HEK293 (cell line): ENCODE measurements around the gene STK35.

ENCODE experiments used
- ATF2 ChIP-seq: fragments of 450-650 bp; formaldehyde crosslinking; IDR thresholded peaks from 2 replicates; pipeline ENCODE4 v1.5.1; 2016; ENCODE audit warnings: missing biosample characterization, missing genetic modification characterization, low read depth
- BCL11A ChIP-seq: fragments of 450-650 bp; formaldehyde crosslinking; IDR thresholded peaks from 2 replicates; pipeline ENCODE4 v1.5.1; 2016; ENCODE audit warnings: low read depth, missing biosample characterization, missing genetic modification characterization
- GLIS2 ChIP-seq: fragments of 450-650 bp; formaldehyde crosslinking; IDR thresholded peaks from 2 replicates; pipeline ENCODE4 v1.5.1; 2016; ENCODE audit warnings: missing biosample characterization, missing genetic modification characterization
- HOXC10 ChIP-seq: sonication (generic); formaldehyde crosslinking; IDR thresholded peaks from 2 replicates; pipeline ENCODE4 v1.8.1; 2023; ENCODE audit warnings: mild to moderate bottlenecking, missing genetic modification reagents
- HOXD13 ChIP-seq: sonication (generic); formaldehyde crosslinking; IDR thresholded peaks from 2 replicates; pipeline ENCODE4 v1.8.0; 2022; ENCODE audit warnings: missing genetic modification reagents, borderline replicate concordance
- MEIS1 ChIP-seq: sonication (generic); formaldehyde crosslinking; IDR thresholded peaks from 2 replicates; pipeline ENCODE4 v1.8.1; 2022; ENCODE audit warnings: missing genetic modification reagents, mild to moderate bottlenecking, borderline replicate concordance
- MZF1 ChIP-seq: fragments of 450-650 bp; formaldehyde crosslinking; IDR thresholded peaks from 2 replicates; pipeline ENCODE4 v1.5.1; 2017; ENCODE audit warnings: missing biosample characterization, missing genetic modification characterization, borderline replicate concordance
- OSR2 ChIP-seq: fragments of 450-650 bp; formaldehyde crosslinking; IDR thresholded peaks from 2 replicates; pipeline ENCODE4 v1.5.1; 2016; ENCODE audit warnings: missing biosample characterization, missing genetic modification characterization
- SP2 ChIP-seq: fragments of 450-650 bp; formaldehyde crosslinking; IDR thresholded peaks from 2 replicates; pipeline ENCODE4 v1.5.1; 2016; ENCODE audit warnings: missing biosample characterization, missing genetic modification characterization
- SP7 ChIP-seq: fragments of 450-650 bp; formaldehyde crosslinking; IDR thresholded peaks from 2 replicates; pipeline ENCODE4 v1.5.1; 2016; ENCODE audit warnings: missing biosample characterization, missing genetic modification characterization
- ZNF184 ChIP-seq: fragments of 450-650 bp; IDR thresholded peaks from 2 replicates; pipeline ENCODE4 v1.5.1; 2018; ENCODE audit warnings: missing biosample characterization, mild to moderate bottlenecking, missing genetic modification characterization
- ZNF248 ChIP-seq: fragments of 450-650 bp; formaldehyde crosslinking; IDR thresholded peaks from 2 replicates; pipeline ENCODE4 v1.5.1; 2017; ENCODE audit warnings: missing biosample characterization, missing genetic modification characterization
- ZNF266 ChIP-seq: fragments of 450-650 bp; formaldehyde crosslinking; IDR thresholded peaks from 2 replicates; pipeline ENCODE4 v1.5.1; 2016; ENCODE audit warnings: missing biosample characterization, missing genetic modification characterization, low read depth
- ZNF433 ChIP-seq: fragments of 450-650 bp; formaldehyde crosslinking; IDR thresholded peaks from 2 replicates; pipeline ENCODE4 v1.5.1; 2016; ENCODE audit warnings: missing biosample characterization, missing genetic modification characterization, low read depth
- ZNF529 ChIP-seq: fragments of 450-650 bp; formaldehyde crosslinking; IDR thresholded peaks from 2 replicates; pipeline ENCODE4 v1.5.1; 2017; ENCODE audit warnings: missing genetic modification characterization, missing biosample characterization; ENCODE audit not compliant: insufficient replicate concordance
- ZNF561 ChIP-seq: fragments of 450-650 bp; IDR thresholded peaks from 2 replicates; pipeline ENCODE4 v1.5.1; 2018; ENCODE audit warnings: missing biosample characterization, missing genetic modification characterization, borderline replicate concordance
- ZNF621 ChIP-seq: fragments of 450-650 bp; formaldehyde crosslinking; IDR thresholded peaks from 2 replicates; pipeline ENCODE4 v1.5.1; 2017; ENCODE audit warnings: missing biosample characterization, missing genetic modification characterization
- ZNF626 ChIP-seq: fragments of 450-650 bp; sonication (Bioruptor Pico); formaldehyde crosslinking; IDR thresholded peaks from 2 replicates; pipeline ENCODE4 v1.5.1; 2018; ENCODE audit warnings: missing biosample characterization, missing genetic modification characterization, inconsistent platforms
- ZNF677 ChIP-seq: fragments of 450-650 bp; IDR thresholded peaks from 2 replicates; pipeline ENCODE4 v1.5.0; 2018; ENCODE audit warnings: missing biosample characterization, mild to moderate bottlenecking, missing genetic modification characterization, moderate library complexity
- ZNF791 ChIP-seq: fragments of 450-650 bp; formaldehyde crosslinking; IDR thresholded peaks from 2 replicates; pipeline ENCODE4 v1.5.1; 2016; ENCODE audit warnings: missing biosample characterization, missing genetic modification characterization
- ZSCAN23 ChIP-seq: fragments of 450-650 bp; formaldehyde crosslinking; IDR thresholded peaks from 2 replicates; pipeline ENCODE4 v1.5.1; 2016; ENCODE audit warnings: missing biosample characterization, missing genetic modification characterization
- TF ChIP-seq, protein P1 (sequence below): fragments of 450-650 bp; formaldehyde crosslinking; IDR thresholded peaks from 2 replicates; pipeline ENCODE4 v1.5.1; 2017; ENCODE audit warnings: missing biosample characterization, mild to moderate bottlenecking, missing genetic modification characterization, moderate library complexity
- TF ChIP-seq, protein P2 (sequence below): IDR thresholded peaks from 2 replicates; pipeline ENCODE4 v1.6.1; 2011; ENCODE audit warnings: mild to moderate bottlenecking, low read depth, low read length, borderline replicate concordance
- TF ChIP-seq, protein P3 (sequence below): fragments of 450-650 bp; formaldehyde crosslinking; conservative IDR thresholded peaks from 2 replicates; pipeline ENCODE4 v1.5.1; 2016; ENCODE audit warnings: low read depth, missing biosample characterization, missing genetic modification characterization
- TF ChIP-seq, protein P4 (sequence below): fragments of 450-650 bp; formaldehyde crosslinking; IDR thresholded peaks from 2 replicates; pipeline ENCODE4 v1.5.1; 2016; ENCODE audit warnings: missing biosample characterization, missing genetic modification characterization
- TF ChIP-seq, protein P5 (sequence below): fragments of 450-650 bp; formaldehyde crosslinking; IDR thresholded peaks from 2 replicates; pipeline ENCODE4 v1.5.1; 2016; ENCODE audit warnings: missing biosample characterization, missing genetic modification characterization

STK35 gene

DNA sequence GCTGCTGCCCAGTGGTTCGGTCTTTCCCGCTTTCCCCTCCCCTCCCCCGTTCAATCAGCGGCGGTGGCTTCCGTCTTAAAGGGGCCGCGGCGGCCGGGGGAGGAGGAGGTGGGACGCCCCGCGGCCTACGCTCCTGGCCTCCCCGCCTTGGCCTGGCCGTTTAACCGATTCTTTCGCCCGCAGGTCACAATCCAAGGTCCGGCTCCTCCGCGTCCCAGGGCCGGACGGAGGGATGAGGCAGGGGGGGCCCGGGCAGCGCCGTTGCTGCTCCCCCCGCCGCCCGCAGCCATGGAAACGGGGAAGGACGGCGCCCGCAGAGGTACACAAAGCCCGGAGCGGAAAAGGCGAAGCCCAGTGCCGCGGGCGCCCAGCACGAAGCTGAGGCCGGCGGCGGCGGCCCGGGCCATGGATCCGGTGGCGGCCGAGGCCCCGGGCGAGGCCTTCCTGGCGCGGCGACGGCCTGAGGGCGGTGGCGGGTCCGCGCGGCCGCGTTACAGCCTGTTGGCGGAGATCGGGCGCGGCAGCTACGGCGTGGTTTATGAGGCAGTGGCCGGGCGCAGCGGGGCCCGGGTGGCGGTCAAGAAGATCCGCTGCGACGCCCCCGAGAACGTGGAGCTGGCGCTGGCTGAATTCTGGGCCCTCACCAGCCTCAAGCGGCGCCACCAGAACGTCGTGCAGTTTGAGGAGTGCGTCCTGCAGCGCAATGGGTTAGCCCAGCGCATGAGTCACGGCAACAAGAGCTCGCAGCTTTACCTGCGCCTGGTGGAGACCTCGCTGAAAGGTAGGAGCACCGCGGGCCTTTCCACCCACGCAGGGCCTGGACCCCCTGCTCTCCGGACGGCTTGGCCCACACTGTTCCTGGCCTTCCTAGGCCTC, 1.2 kb downstream of the STK35 start (continued):
- TF ChIP-seq SP2 (tag by site-specific recombination), result no peak; the same call in 1 of the 2 replicates
- no peak for TF ChIP-seq ZSCAN23 (tag by site-specific recombination)
- no peak for TF ChIP-seq BCL11A (tag by site-specific recombination)
- TF ChIP-seq, protein P1, sequence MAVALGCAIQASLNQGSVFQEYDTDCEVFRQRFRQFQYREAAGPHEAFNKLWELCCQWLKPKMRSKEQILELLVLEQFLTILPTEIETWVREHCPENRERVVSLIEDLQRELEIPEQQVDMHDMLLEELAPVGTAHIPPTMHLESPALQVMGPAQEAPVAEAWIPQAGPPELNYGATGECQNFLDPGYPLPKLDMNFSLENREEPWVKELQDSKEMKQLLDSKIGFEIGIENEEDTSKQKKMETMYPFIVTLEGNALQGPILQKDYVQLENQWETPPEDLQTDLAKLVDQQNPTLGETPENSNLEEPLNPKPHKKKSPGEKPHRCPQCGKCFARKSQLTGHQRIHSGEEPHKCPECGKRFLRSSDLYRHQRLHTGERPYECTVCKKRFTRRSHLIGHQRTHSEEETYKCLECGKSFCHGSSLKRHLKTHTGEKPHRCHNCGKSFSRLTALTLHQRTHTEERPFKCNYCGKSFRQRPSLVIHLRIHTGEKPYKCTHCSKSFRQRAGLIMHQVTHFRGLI, result no peak
- no peak for TF ChIP-seq MEIS1
- no peak for TF ChIP-seq ZNF433
- TF ChIP-seq ATF2 (tag by site-specific recombination), result no peak
- TF ChIP-seq ZNF621 (tag by site-specific recombination), result no peak
- no peak for TF ChIP-seq ZNF626 (tag by site-specific recombination)
- no peak for TF ChIP-seq MZF1 (tag by site-specific recombination)
- no peak for TF ChIP-seq ZNF266 (tag by site-specific recombination)
- 0 out of 2 replicates have a peak, but pooled peaks have one; percentile 9 for TF ChIP-seq SP7 (tag by site-specific recombination)
- no peak for TF ChIP-seq HOXC10 (CRISPR knock-in tag)
- no peak for TF ChIP-seq ZNF248 (tag by site-specific recombination)
- TF ChIP-seq OSR2 (tag by site-specific recombination), result peak; percentile 28; the same call in 1 of the 2 replicates
- TF ChIP-seq, protein P2, sequence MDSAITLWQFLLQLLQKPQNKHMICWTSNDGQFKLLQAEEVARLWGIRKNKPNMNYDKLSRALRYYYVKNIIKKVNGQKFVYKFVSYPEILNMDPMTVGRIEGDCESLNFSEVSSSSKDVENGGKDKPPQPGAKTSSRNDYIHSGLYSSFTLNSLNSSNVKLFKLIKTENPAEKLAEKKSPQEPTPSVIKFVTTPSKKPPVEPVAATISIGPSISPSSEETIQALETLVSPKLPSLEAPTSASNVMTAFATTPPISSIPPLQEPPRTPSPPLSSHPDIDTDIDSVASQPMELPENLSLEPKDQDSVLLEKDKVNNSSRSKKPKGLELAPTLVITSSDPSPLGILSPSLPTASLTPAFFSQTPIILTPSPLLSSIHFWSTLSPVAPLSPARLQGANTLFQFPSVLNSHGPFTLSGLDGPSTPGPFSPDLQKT, result no peak
- TF ChIP-seq ZNF561 (tag by site-specific recombination), result no peak
- TF ChIP-seq, protein P3, sequence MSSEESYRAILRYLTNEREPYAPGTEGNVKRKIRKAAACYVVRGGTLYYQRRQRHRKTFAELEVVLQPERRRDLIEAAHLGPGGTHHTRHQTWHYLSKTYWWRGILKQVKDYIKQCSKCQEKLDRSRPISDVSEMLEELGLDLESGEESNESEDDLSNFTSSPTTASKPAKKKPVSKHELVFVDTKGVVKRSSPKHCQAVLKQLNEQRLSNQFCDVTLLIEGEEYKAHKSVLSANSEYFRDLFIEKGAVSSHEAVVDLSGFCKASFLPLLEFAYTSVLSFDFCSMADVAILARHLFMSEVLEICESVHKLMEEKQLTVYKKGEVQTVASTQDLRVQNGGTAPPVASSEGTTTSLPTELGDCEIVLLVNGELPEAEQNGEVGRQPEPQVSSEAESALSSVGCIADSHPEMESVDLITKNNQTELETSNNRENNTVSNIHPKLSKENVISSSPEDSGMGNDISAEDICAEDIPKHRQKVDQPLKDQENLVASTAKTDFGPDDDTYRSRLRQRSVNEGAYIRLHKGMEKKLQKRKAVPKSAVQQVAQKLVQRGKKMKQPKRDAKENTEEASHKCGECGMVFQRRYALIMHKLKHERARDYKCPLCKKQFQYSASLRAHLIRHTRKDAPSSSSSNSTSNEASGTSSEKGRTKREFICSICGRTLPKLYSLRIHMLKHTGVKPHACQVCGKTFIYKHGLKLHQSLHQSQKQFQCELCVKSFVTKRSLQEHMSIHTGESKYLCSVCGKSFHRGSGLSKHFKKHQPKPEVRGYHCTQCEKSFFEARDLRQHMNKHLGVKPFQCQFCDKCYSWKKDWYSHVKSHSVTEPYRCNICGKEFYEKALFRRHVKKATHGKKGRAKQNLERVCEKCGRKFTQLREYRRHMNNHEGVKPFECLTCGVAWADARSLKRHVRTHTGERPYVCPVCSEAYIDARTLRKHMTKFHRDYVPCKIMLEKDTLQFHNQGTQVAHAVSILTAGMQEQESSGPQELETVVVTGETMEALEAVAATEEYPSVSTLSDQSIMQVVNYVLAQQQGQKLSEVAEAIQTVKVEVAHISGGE (tag by site-specific recombination), result no peak; the same call in 1 of the 2 replicates
- no peak for TF ChIP-seq ZNF184
- TF ChIP-seq, protein P4, sequence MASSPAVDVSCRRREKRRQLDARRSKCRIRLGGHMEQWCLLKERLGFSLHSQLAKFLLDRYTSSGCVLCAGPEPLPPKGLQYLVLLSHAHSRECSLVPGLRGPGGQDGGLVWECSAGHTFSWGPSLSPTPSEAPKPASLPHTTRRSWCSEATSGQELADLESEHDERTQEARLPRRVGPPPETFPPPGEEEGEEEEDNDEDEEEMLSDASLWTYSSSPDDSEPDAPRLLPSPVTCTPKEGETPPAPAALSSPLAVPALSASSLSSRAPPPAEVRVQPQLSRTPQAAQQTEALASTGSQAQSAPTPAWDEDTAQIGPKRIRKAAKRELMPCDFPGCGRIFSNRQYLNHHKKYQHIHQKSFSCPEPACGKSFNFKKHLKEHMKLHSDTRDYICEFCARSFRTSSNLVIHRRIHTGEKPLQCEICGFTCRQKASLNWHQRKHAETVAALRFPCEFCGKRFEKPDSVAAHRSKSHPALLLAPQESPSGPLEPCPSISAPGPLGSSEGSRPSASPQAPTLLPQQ (tag by site-specific recombination), result peak; percentile 100
- no peak for TF ChIP-seq ZNF529
- peak; percentile 47 for TF ChIP-seq GLIS2
- 0 out of 2 replicates have a peak, but pooled peaks have one; percentile 22 for TF ChIP-seq HOXD13
- TF ChIP-seq, protein P5, sequence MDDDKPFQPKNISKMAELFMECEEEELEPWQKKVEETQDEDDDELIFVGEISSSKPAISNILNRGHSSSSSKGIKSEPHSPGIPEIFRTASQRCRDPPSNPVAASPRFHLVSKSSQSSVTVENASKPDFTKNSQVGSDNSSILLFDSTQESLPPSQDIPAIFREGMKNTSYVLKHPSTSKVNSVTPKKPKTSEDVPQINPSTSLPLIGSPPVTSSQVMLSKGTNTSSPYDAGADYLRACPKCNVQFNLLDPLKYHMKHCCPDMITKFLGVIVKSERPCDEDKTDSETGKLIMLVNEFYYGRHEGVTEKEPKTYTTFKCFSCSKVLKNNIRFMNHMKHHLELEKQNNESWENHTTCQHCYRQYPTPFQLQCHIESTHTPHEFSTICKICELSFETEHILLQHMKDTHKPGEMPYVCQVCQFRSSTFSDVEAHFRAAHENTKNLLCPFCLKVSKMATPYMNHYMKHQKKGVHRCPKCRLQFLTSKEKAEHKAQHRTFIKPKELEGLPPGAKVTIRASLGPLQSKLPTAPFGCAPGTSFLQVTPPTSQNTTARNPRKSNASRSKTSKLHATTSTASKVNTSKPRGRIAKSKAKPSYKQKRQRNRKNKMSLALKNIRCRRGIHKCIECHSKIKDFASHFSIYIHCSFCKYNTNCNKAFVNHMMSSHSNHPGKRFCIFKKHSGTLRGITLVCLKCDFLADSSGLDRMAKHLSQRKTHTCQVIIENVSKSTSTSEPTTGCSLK (tag by site-specific recombination), result no peak
- no peak for TF ChIP-seq ZNF791 (tag by site-specific recombination)
- TF ChIP-seq ZNF677, result no peak
